Bronchial epithelial cell (primary cell): ENCODE measurements around the gene BABAM2. TPM values are rescaled to one million over a fixed set of nuclear protein-coding genes. Genes with fewer than 3 reads are reported as not detected.

Experiments used
- DNase-seq: peaks from one replicate; pipeline ENCODE4 v3.0.0-alpha.2; 2010; ENCODE audit warnings: low read depth
- FAIRE-seq: peaks from 2 replicates; lab custom pipeline; 2011; peaks lifted over from hg19 to GRCh38; lab: Jason Lieb, UNC
- H3K27me3 ChIP-seq: 2 replicates; pipeline ENCODE4 v1.5.1; 2011; ENCODE audit warnings: low read length; ENCODE audit not compliant: control insufficient read depth, insufficient read depth
- H3K36me3 ChIP-seq: 2 replicates; pipeline ENCODE4 v1.5.1; 2011; ENCODE audit warnings: low read length; ENCODE audit not compliant: control insufficient read depth, insufficient read depth
- H3K4me3 ChIP-seq: 2 replicates; pipeline ENCODE4 v1.5.1; 2011; ENCODE audit warnings: mild to moderate bottlenecking, low read depth, low read length, control low read depth
- total RNA-seq: library from RNA; depleted of rRNA; stranded (reverse); fragments of >200 nt; gene quantifications from 2 replicates; pipeline ENCODE4 v1.2.1, GENCODE V29; 2014
- TF ChIP-seq, protein P1 (sequence below): IDR thresholded peaks from 2 replicates; pipeline ENCODE4 v1.5.1; 2011; ENCODE audit warnings: mild to moderate bottlenecking, moderate library complexity, low read length, control low read depth, inconsistent platforms; ENCODE audit not compliant: insufficient read depth, severe bottlenecking

BABAM2 gene
- total RNA-seq, 1 donor from 2014 or later = 8.4 TPM

DNA sequence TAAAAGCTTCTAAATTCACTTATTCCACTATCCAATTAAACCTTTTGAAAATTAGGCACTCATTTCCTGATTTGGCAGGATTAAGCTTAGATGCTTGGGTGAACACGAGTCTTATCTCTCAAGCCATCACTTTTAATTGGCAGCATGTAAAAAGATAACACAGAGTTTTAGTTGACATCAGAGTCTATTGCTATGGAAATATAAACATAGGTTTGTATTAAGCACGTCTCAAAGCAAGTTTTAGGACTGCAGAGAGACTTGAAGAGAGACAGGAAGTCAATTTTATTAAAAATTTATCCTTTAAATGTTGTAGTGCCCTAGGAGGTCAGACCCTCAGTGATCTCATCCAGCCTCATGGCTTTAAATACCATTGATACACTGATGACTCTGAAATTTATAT is 5.9 kb upstream of the BABAM2 start:
- H3K4me3 ChIP-seq = no peak overlapping the region
- FAIRE-seq = no peak
- H3K27me3 ChIP-seq = no peaks in the 10 kb centered on the region
- TF ChIP-seq, protein P1, sequence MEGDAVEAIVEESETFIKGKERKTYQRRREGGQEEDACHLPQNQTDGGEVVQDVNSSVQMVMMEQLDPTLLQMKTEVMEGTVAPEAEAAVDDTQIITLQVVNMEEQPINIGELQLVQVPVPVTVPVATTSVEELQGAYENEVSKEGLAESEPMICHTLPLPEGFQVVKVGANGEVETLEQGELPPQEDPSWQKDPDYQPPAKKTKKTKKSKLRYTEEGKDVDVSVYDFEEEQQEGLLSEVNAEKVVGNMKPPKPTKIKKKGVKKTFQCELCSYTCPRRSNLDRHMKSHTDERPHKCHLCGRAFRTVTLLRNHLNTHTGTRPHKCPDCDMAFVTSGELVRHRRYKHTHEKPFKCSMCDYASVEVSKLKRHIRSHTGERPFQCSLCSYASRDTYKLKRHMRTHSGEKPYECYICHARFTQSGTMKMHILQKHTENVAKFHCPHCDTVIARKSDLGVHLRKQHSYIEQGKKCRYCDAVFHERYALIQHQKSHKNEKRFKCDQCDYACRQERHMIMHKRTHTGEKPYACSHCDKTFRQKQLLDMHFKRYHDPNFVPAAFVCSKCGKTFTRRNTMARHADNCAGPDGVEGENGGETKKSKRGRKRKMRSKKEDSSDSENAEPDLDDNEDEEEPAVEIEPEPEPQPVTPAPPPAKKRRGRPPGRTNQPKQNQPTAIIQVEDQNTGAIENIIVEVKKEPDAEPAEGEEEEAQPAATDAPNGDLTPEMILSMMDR = no peak
- DNase-seq = no peak
- H3K36me3 ChIP-seq = no peaks in the 10 kb centered on the region

DNA sequence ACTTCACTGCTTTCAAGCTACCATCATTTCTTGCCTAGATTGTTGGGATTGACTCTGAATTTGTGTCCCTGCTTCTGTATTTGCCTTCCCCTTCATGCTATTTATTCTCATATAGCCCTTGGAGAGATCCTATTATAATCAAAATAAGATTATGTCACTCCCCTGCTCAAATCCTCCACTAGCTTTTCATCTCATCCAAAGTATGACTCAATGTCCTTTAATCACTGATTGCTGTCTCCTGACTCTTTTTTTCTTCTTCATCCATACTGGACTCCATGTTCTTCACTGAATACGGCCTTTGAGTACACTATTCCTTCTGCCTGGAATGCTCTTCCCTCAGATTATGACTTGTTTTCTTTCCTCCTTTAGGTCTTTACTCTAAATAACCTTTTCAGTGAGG is 5.3 kb upstream of the BABAM2 start:
- FAIRE-seq (no peak), DNase-seq (peak; percentile 38)
- Histone ChIP-seq H3K36me3 (no peaks in the 10 kb centered on the region), H3K27me3 (no peaks in the 10 kb centered on the region), H3K4me3 (no peak overlapping the region)
- TF ChIP-seq, protein P1 = no peak

DNA sequence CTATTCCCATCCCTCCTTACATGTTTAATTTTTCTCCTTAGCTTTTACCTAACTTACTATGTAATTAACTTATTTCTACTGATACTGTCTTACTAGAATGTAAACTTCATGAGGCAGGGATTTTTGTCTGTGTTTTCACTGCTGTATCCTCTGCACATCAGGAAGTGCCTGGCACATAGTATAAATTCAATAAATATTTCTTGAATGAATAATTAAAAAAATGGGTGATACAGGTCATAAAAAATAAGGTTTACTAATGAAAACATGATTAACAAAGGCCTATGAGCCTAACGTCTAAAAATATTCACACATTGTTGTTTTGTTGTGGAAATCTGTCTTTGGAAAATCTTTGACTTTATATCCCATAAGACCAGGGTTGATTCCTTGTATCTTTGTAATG is 4.9 kb upstream of the BABAM2 start:
- Histone ChIP-seq H3K36me3 (no peaks in the 10 kb centered on the region), H3K27me3 (no peaks in the 10 kb centered on the region), H3K4me3 (no peak overlapping the region)
- DNase-seq (no peak), FAIRE-seq (no peak)
- TF ChIP-seq, protein P1 = no peak

DNA sequence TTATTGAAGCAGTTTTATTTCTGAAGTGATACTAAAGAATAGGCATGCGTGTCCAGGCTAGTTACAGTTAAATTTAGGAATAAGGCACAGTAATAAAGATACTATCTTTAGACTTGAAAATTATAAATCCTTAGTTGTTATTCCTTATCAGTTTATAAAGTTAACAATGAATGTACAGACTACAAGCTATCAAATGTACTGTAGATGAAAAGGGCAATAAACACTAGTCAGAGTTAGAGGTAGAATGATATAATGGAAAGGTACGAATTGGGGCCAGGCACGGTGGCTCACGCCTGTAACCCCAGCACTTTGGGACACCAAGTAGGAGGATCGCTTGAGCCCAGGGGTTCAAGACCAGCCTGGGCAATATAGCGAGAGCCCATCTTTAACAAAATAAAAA is 4.2 kb upstream of the BABAM2 start:
- no peaks in the 10 kb centered on the region for H3K36me3 ChIP-seq
- FAIRE-seq (no peak), DNase-seq (no peak)
- no peaks in the 10 kb centered on the region for H3K27me3 ChIP-seq
- H3K4me3 ChIP-seq = no peak overlapping the region
- TF ChIP-seq, protein P1 = no peak

DNA sequence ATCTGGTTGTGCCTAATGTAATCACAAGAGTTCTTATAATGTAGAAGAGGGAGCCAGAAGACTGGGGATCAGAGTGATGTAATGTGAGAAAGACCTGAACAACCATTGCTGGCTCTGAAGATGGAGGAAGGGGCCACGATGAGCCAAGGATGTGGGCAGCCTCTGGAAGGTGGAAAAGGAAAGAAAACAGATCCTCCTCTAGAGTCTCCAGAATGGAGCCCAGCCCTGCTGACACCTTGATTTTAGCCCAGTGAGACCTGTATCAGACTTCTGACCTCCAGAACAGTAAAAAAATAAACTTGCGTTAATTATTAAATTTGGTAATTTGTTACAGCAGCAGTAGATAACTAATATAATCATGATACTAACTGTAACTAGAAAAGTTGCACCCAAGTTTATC is 3.4 kb upstream of the BABAM2 start:
- DNase-seq (no peak), FAIRE-seq (no peak)
- Histone ChIP-seq H3K4me3 (no peak overlapping the region), H3K27me3 (no peaks in the 10 kb centered on the region), H3K36me3 (no peaks in the 10 kb centered on the region)
- TF ChIP-seq, protein P1 = no peak

DNA sequence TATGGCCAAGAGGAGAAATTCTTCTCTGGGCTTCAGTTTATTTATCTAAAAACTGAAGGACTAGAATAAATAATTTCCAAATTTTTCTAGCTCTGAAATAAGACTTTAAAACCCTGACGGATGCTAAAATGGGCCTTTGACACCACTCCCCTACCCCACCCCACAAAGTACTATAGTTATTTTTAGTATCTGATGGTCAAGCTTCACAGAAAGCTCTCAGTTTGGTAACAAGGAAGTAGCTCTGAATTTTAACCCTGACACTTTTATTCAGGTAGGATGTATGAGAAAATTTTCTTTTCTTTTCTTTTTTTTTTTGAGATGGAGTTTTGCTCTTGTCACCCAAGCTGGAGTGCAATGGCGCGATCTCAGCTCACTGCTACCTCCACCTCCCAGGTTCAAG is 2.7 kb upstream of the BABAM2 start:
- TF ChIP-seq, protein P1 = no peak
- DNase-seq = no peak
- Histone ChIP-seq H3K27me3 (no peaks in the 10 kb centered on the region), H3K4me3 (no peak overlapping the region), H3K36me3 (no peaks in the 10 kb centered on the region)
- no peak for FAIRE-seq
